Testis (tissue), 3 donors: Measurements from ENCODE around the gene EFCAB8. TPM values are rescaled to one million over a fixed set of nuclear protein-coding genes. Genes with fewer than 3 reads are reported as not detected.

Source experiments
- DNase-seq: peaks from one replicate; pipeline ENCODE4 v3.0.0-alpha.2; 2019
- H3K27ac ChIP-seq, 2 donors: fragments of 200-600 bp; sonication (generic); one replicate each; pipeline ENCODE4 v1.5.1; 2019
- H3K27me3 ChIP-seq: fragments of 200-600 bp; sonication (generic); one replicate; pipeline ENCODE4 v1.5.1; 2019
- H3K36me3 ChIP-seq: fragments of 200-600 bp; sonication (generic); one replicate; pipeline ENCODE4 v1.5.1; 2017; ENCODE audit warnings: low read depth; ENCODE audit errors: missing control alignments
- H3K4me1 ChIP-seq: fragments of 200-600 bp; sonication (generic); one replicate; pipeline ENCODE4 v1.5.1; 2019
- H3K4me3 ChIP-seq, 2 donors: fragments of 200-600 bp; sonication (generic); one replicate each; pipeline ENCODE4 v1.5.1; 2017 to 2019
- H3K9me3 ChIP-seq: fragments of 200-600 bp; sonication (generic); one replicate; pipeline ENCODE4 v1.5.1; 2017
- CTCF ChIP-seq, 3 experiments: fragments of 450-650 bp in 2 of 3; fragments of 200-600 bp in 1 of 3; sonication (generic) in 1 of 3; IDR thresholded peaks; one replicate each; pipeline ENCODE4 v1.5.1; 2016 to 2019; ENCODE audit warnings: antibody characterized with exemption in 3 of 3, mild to moderate bottlenecking in 2 of 3, moderate library complexity in 1 of 3
- POLR2A ChIP-seq: fragments of 450-650 bp; IDR thresholded peaks from one replicate; pipeline ENCODE4 v1.6.1; 2017; ENCODE audit warnings: antibody characterized with exemption, mild to moderate bottlenecking, moderate library complexity
- WGBS, 2 donors: methylation state at CpG; one replicate each; pipeline ENCODE4 v1.1.5; 2018; 5-methylcytosine and 5-hydroxymethylcytosine counted together
- intact Hi-C: fragments of 100-400 bp; cut with DNase I; formaldehyde crosslinking; loops from one replicate; pipeline ENCODE4 v1.15.1; 2023; ENCODE audit warnings: low total_unique reads
- polyA plus RNA-seq: library from polyadenylated mRNA; stranded (reverse); fragments of 350-450 nt; fragmentation: Illumina TruSeq; extraction: RNeasy Lipid Tissue Mini Kit (QIAGEN cat#74804); gene quantifications from one replicate; pipeline ENCODE4 v1.2.3, GENCODE V29; 2014; ENCODE audit warnings: low read depth, low replicate concordance; ENCODE audit not compliant: insufficient read depth
- total RNA-seq, 2 donors: library from RNA; depleted of rRNA; stranded (reverse); fragments of >200 nt; gene quantifications; one replicate each; pipeline ENCODE4 v1.2.3, GENCODE V29; 2016

EFCAB8 gene
- total and polyA plus RNA-seq, 3 donors from 2014 or later, result 4.9 to 9.5 (median 6.3) TPM

- 76 to 87% methylated on average over 3 to 19 of the region's 19 CpGs for WGBS, 2 donors
- H3K4me3 ChIP-seq, result no peak overlapping the region
- no peaks in the 10 kb centered on the region for H3K9me3 ChIP-seq
- H3K27me3 ChIP-seq, result no peaks in the 10 kb centered on the region
- no peak for DNase-seq
- H3K36me3 ChIP-seq, result no peaks in the 10 kb centered on the region
- peaks cover 3% of the 10 kb centered on the region for H3K4me1 ChIP-seq
- intact Hi-C loops, result no loop called here
- no peak overlapping the region for H3K27ac ChIP-seq
- TF ChIP-seq CTCF (IDR thresholded peaks at IDR 0.05), result no peak
- TF ChIP-seq POLR2A, result no peak
Observed at GRCh38 chr20:32980131-32980941, 121.6 kb downstream of the EFCAB8 start.

DNA sequence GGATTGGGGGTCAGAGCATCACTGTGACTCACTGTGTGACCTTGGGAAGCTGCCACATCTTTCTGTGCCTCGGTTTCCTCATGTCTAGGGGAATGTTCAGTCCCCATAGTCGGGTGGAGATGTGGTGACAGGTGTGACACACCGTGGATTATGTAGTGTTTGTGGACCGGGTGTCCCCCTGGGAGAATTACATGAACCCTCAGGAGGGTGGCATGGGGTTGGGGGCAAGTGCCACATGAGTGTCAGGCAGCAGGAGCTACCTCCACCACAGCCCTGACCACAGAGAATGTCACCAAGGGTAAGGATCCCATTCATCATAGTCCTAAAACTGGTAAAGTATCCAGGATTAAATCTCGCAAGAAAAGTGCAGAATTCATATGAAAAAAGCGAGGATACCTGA is 122.3 kb downstream of the EFCAB8 start:
- H3K27ac ChIP-seq, result no peak overlapping the region
- H3K36me3 ChIP-seq, result no peaks in the 10 kb centered on the region
- no peaks in the 10 kb centered on the region for H3K27me3 ChIP-seq
- WGBS, 2 donors, result 85 to 87% methylated on average over 6 of the region's 6 CpGs
- intact Hi-C loops, result no loop called here
- H3K4me1 ChIP-seq, result peaks cover 3% of the 10 kb centered on the region
- H3K4me3 ChIP-seq, result no peak overlapping the region
- TF ChIP-seq CTCF (IDR thresholded peaks at IDR 0.05) (no peak), POLR2A (no peak)
- no peaks in the 10 kb centered on the region for H3K9me3 ChIP-seq
- DNase-seq, result no peak

- Histone ChIP-seq H3K27me3 (no peaks in the 10 kb centered on the region), H3K4me1 (peaks cover 3% of the 10 kb centered on the region), H3K9me3 (no peaks in the 10 kb centered on the region), H3K36me3 (no peaks in the 10 kb centered on the region), H3K27ac (no peak overlapping the region), H3K4me3 (no peak overlapping the region)
- intact Hi-C loops, result no loop called here
- no peak for DNase-seq
- 33 to 45% methylated on average over 10 of the region's 10 CpGs for WGBS, 2 donors
- no peak for TF ChIP-seq CTCF (IDR thresholded peaks at IDR 0.05)
- TF ChIP-seq POLR2A, result no peak
Observed at GRCh38 chr20:32982617-32983458, 124.1 kb downstream of the EFCAB8 start.

GRCh38 chr20:32983459-32984112 is 124.9 kb downstream of the EFCAB8 start:
- Histone ChIP-seq H3K4me1 (peaks cover 3% of the 10 kb centered on the region), H3K9me3 (no peaks in the 10 kb centered on the region), H3K36me3 (no peaks in the 10 kb centered on the region), H3K4me3 (no peak overlapping the region), H3K27me3 (no peaks in the 10 kb centered on the region), H3K27ac (no peak overlapping the region)
- DNase-seq, result no peak
- TF ChIP-seq POLR2A (no peak), CTCF (IDR thresholded peaks at IDR 0.05) (no peak)
- intact Hi-C loops, result no loop called here
- 80 to 89% methylated on average over 12 of the region's 12 CpGs for WGBS, 2 donors
